Ovary (tissue), 9 donors: ENCODE results near the gene P2RX1. TPM values are rescaled to one million over a fixed set of nuclear protein-coding genes. Genes with fewer than 3 reads are reported as not detected.

ENCODE experiments used
- DNase-seq, 5 donors: peaks; one replicate each; pipeline ENCODE4 v3.0.0-alpha.2; 2019 to 2020
- H3K27ac ChIP-seq, 2 donors: fragments of 200-600 bp; one replicate each; pipeline versions ENCODE4 v1.5.1 to v1.8.0; 2019 to 2022
- H3K27me3 ChIP-seq: fragments of 200-600 bp; one replicate; pipeline ENCODE4 v1.8.0; 2022
- H3K36me3 ChIP-seq: fragments of 200-600 bp; sonication (generic); one replicate; pipeline ENCODE4 v1.5.1; 2019
- H3K4me1 ChIP-seq: one replicate; pipeline ENCODE4 v1.8.1; 2013; ENCODE audit warnings: mild to moderate bottlenecking, moderate library complexity; ENCODE audit not compliant: insufficient read depth
- H3K4me3 ChIP-seq: fragments of 200-600 bp; sonication (generic); one replicate; pipeline ENCODE4 v1.5.1; 2017
- H3K9me3 ChIP-seq, 2 donors: fragments of 200-600 bp in 1 of 2; sonication (generic) in 1 of 2; one replicate each; pipeline versions ENCODE4 v1.5.1 to v1.8.1; 2013 to 2019; ENCODE audit warnings: mild to moderate bottlenecking in 1 of 2, moderate library complexity in 1 of 2
- EP300 ChIP-seq: sonication (generic); formaldehyde crosslinking; IDR thresholded peaks from one replicate; pipeline ENCODE4 v1.6.1; 2017; ENCODE audit warnings: antibody characterized with exemption
- POLR2A ChIP-seq: fragments of 450-650 bp; IDR thresholded peaks from one replicate; pipeline ENCODE4 v1.6.1; 2017; ENCODE audit warnings: antibody characterized with exemption, mild to moderate bottlenecking, moderate library complexity
- WGBS, 3 donors: extraction: QIAGEN DNeasy Blood & Tissue Kit in 1 of 3; methylation state at CpG; one replicate each; pipeline versions ENCODE4 v1.1.5 to v1.1.7; 2013 to 2017; 5-methylcytosine and 5-hydroxymethylcytosine counted together
- intact Hi-C, 4 donors: fragments of 100-400 bp; cut with DNase I; formaldehyde crosslinking; loops; one replicate each; pipeline versions ENCODE4 v1.11.0 to v1.15.1; 2022 to 2023
- polyA plus RNA-seq, 2 donors: library from polyadenylated mRNA; stranded (reverse); fragments of 200-250 nt in 1 of 2; fragments of 350-450 nt in 1 of 2; fragmentation: Illumina TruSeq in 1 of 2; extraction: RNeasy Lipid Tissue Mini Kit (QIAGEN cat#74804) in 1 of 2; gene quantifications; one replicate each; pipeline ENCODE4 v1.2.3, GENCODE V29; 2013 to 2014
- total RNA-seq, 7 donors: library from RNA; depleted of rRNA in 2 of 7; stranded (reverse); fragments of >200 nt in 2 of 7; fragmentation: NEBNext Ultra II Directional in 3 of 7; extraction: Animal tissue kit (Norgen Biotek cat#: 25700) in 3 of 7; gene quantifications; one replicate each; pipeline versions ENCODE4 v1.1.0 to v1.2.4, GENCODE V29; 2016 to 2023
- TF ChIP-seq, protein P1 (sequence below), 3 donors: fragments of 450-650 bp in 2 of 3; fragments of 200-600 bp in 1 of 3; IDR thresholded peaks; one replicate each; pipeline versions ENCODE4 v1.5.1 to v1.8.0; 2016 to 2022; ENCODE audit warnings: antibody characterized with exemption in 3 of 3, mild to moderate bottlenecking in 1 of 3
- donor health status: DM: no; HTN: no; CAD: no; lungs with moderate emphysema.
- donor health status: DM: no; HTN: no; CAD: no.
- donor health status: Bipolar disorder and iron deficiency.
- donor health status: DM: yes; HTN: yes; CAD: no.
- donor health status: DM: no; HTN: no; CAD: no.
- donor health status: DM: yes; HTN: yes; CAD: no.

The P2RX1 gene
- total and polyA plus RNA-seq, 9 donors = 0.24 to 4.6 (median 0.99) TPM

DNA sequence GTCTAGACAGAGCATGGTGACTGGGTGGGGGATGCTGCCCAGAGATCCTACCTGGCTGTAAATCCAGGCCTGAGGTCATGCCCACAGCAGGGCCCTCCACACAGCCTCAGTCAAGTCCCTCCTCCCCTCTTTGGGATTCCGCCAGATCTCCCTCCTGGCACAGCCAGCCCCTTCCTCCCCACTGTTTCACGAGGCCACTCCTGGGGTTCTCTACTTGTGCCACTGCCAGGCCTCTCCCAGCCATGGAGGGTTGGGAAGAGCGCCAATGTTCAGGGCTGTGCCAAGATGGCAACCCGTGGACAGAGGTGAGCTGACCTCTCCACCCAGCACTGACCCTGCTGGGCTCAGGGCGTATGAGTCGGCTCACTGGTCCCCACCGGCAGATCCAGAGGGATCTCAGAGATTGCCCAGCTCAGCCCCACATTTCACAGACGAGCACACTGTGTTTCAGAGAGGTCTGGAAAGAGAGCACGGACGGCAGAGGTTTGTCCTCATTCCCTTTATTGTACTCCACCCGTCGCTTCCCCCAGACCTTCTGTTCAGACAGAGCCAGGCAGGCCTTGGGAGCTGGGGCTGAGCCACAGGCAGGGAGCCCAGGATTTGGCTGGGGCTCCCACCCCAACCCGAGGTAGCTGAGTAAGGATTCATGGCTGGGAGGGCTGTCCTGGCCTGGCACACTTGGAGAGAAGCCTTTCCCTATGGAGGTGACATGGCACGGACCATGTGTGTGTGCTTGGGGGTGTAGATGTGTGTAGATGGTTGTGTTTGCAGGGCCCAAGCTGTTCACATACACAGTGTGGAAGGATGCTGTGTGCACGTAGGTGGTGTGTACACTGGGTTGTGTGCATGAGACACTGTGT, 19.9 kb downstream of the P2RX1 start:
- Histone ChIP-seq H3K4me3 (no peak overlapping the region), H3K27me3 (no peaks in the 10 kb centered on the region), H3K4me1 (peaks cover 23% of the 10 kb centered on the region), H3K9me3 (no peaks in the 10 kb centered on the region), H3K36me3 (no peaks in the 10 kb centered on the region), H3K27ac (peak overlapping the region in 1 of 2 donors; percentile 23)
- intact Hi-C loops = no loop called here
- peak in 4 of 5 donors; percentile 51 to 60 (median 55) for DNase-seq
- TF ChIP-seq, protein P1, sequence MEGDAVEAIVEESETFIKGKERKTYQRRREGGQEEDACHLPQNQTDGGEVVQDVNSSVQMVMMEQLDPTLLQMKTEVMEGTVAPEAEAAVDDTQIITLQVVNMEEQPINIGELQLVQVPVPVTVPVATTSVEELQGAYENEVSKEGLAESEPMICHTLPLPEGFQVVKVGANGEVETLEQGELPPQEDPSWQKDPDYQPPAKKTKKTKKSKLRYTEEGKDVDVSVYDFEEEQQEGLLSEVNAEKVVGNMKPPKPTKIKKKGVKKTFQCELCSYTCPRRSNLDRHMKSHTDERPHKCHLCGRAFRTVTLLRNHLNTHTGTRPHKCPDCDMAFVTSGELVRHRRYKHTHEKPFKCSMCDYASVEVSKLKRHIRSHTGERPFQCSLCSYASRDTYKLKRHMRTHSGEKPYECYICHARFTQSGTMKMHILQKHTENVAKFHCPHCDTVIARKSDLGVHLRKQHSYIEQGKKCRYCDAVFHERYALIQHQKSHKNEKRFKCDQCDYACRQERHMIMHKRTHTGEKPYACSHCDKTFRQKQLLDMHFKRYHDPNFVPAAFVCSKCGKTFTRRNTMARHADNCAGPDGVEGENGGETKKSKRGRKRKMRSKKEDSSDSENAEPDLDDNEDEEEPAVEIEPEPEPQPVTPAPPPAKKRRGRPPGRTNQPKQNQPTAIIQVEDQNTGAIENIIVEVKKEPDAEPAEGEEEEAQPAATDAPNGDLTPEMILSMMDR (IDR thresholded peaks at IDR 0.05) = no peak
- no peak for TF ChIP-seq POLR2A
- no peak for TF ChIP-seq EP300
- 51 to 59% (median 52%) methylated on average over 12 to 15 of the region's 15 CpGs for WGBS, 3 donors

DNA sequence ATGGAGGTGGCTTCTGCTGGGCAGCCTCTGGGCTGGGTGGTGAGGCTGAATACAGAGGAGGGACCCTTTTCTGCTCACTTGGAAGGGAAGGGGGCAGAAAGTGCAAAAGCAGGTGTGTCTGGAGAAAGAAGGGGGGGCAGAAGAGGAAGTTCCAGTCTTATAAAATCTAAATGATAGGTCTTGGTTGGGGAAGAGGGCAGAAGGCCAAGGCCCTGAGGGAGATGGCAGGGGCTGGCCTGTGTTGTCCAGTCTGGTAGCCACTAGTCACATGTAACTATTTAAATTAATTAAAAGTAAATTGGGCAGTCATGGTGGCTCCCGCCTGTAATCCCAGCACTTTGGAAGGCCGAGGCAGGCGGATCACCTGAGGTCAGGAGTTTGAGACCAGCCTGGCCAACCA, 20.9 kb downstream of the P2RX1 start:
- intact Hi-C loops = no loop called here
- no peak for TF ChIP-seq POLR2A
- no peak for TF ChIP-seq EP300
- TF ChIP-seq, protein P1 (IDR thresholded peaks at IDR 0.05) = no peak
- Histone ChIP-seq H3K9me3 (no peaks in the 10 kb centered on the region), H3K4me1 (peaks cover 23% of the 10 kb centered on the region), H3K4me3 (no peak overlapping the region), H3K27me3 (no peaks in the 10 kb centered on the region), H3K27ac (peak overlapping the region in 1 of 2 donors; percentile 26), H3K36me3 (no peaks in the 10 kb centered on the region)
- no peak for DNase-seq
- 95 to 97% (median 96%) methylated on average over 3 of the region's 3 CpGs for WGBS, 3 donors

DNA sequence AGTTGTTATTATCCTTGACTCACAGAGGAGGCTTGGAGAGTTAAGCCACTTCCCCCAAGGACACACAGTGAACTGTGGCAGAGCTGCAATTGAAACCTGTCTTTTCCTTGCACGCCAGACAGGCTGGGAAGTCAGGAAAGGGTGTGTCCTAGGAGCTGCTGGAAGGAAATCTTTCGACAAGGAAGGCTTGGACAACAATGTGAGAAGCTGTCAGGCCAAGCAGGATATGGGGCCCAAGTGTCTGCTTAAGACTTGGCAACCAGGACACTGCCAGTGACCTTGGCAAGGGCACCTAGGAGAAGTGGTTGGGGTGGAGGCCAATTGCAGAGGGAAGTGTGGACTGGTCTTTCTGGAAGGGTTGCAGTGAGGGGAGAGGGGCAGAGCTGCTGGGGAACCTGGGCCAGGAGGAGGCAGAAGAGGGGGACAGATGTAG, 21.3 kb downstream of the P2RX1 start:
- intact Hi-C loops = no loop called here
- no peaks in the 10 kb centered on the region for H3K9me3 ChIP-seq
- DNase-seq = no peak
- H3K4me1 ChIP-seq = peaks cover 23% of the 10 kb centered on the region
- WGBS, 3 donors = 9 to 23% (median 20%) methylated on average over 2 of the region's 2 CpGs
- no peaks in the 10 kb centered on the region for H3K36me3 ChIP-seq
- no peak overlapping the region for H3K4me3 ChIP-seq
- H3K27me3 ChIP-seq = no peaks in the 10 kb centered on the region
- TF ChIP-seq, protein P1 (IDR thresholded peaks at IDR 0.05) = no peak
- no peak for TF ChIP-seq EP300
- TF ChIP-seq POLR2A = no peak
- H3K27ac ChIP-seq = peak overlapping the region in 1 of 2 donors; percentile 66

DNA sequence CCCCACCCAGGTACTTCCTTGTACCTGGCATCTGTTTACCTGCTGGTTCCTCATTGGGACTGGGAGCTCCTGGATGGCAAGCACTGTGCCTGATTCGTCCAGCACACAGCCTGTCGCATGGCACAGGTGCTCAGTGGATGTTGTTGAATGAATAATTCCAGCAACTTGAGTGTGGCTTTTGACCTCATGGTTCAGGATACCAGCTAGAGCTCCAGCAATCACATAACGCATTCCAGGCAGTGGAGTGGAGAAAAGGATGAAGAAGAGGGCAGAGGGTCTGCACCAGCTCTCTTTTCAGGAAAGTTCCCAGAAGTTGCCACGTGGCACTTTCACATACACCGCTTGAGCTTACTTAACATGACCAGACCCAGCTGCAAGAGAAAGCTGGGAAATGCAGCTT, 22.1 kb downstream of the P2RX1 start:
- TF ChIP-seq EP300 (no peak), POLR2A (no peak)
- TF ChIP-seq, protein P1 (IDR thresholded peaks at IDR 0.05) = no peak
- WGBS, 3 donors = 79 to 88% (median 87%) methylated on average over 5 of the region's 5 CpGs
- no peaks in the 10 kb centered on the region for H3K9me3 ChIP-seq
- intact Hi-C loops = no loop called here
- H3K36me3 ChIP-seq = no peaks in the 10 kb centered on the region
- peaks cover 23% of the 10 kb centered on the region for H3K4me1 ChIP-seq
- no peak overlapping the region for H3K4me3 ChIP-seq
- no peak for DNase-seq
- no peaks in the 10 kb centered on the region for H3K27me3 ChIP-seq
- H3K27ac ChIP-seq = peak overlapping the region in 1 of 2 donors; percentile 66
